Osteocyte (in vitro differentiated cells): ENCODE measurements around the gene PI4KA. TPM values are rescaled to one million over a fixed set of nuclear protein-coding genes. Genes with fewer than 3 reads are reported as not detected.
A peak's percentile ranks its signal among the peaks of the same experiment; 100 is the strongest.

Source experiments
- DNase-seq: peaks from one replicate; pipeline ENCODE4 v3.0.0; 2021; ENCODE audit warnings: mixed read lengths; ENCODE audit not compliant: unreplicated experiment; ENCODE audit errors: extremely low spot score
- H3K27ac Mint-ChIP-seq: one replicate; pipeline ENCODE4 v1.8.0; 2021; ENCODE audit warnings: mild to moderate bottlenecking, mixed read lengths; ENCODE audit not compliant: unreplicated experiment
- H3K27me3 Mint-ChIP-seq: one replicate; pipeline ENCODE4 v1.8.0; 2021; ENCODE audit warnings: mixed read lengths; ENCODE audit not compliant: unreplicated experiment
- H3K36me3 Mint-ChIP-seq: one replicate; pipeline ENCODE4 v1.8.0; 2021; ENCODE audit warnings: mixed read lengths; ENCODE audit not compliant: unreplicated experiment
- H3K4me1 Mint-ChIP-seq: one replicate; pipeline ENCODE4 v1.8.0; 2021; ENCODE audit warnings: mixed read lengths; ENCODE audit not compliant: unreplicated experiment
- H3K4me3 Mint-ChIP-seq: one replicate; pipeline ENCODE4 v1.8.0; 2021; ENCODE audit warnings: mild to moderate bottlenecking, moderate library complexity, mixed read lengths; ENCODE audit not compliant: unreplicated experiment
- H3K9me3 Mint-ChIP-seq: one replicate; pipeline ENCODE4 v1.8.0; 2021; ENCODE audit warnings: mixed read lengths; ENCODE audit not compliant: unreplicated experiment
- total RNA-seq: library from RNA; stranded (reverse); gene quantifications from 2 replicates; pipeline ENCODE4 v1.2.1, GENCODE V29; 2021
- TF ChIP-seq, protein P1 (sequence below): fragments of 200-600 bp; sonication (generic); IDR thresholded peaks from 2 replicates; pipeline ENCODE4 v1.5.0; 2021; ENCODE audit warnings: antibody characterized with exemption, mild to moderate bottlenecking, moderate library complexity

Gene PI4KA
- total RNA-seq, 1 donor from 2014 or later, result 108 TPM

DNA sequence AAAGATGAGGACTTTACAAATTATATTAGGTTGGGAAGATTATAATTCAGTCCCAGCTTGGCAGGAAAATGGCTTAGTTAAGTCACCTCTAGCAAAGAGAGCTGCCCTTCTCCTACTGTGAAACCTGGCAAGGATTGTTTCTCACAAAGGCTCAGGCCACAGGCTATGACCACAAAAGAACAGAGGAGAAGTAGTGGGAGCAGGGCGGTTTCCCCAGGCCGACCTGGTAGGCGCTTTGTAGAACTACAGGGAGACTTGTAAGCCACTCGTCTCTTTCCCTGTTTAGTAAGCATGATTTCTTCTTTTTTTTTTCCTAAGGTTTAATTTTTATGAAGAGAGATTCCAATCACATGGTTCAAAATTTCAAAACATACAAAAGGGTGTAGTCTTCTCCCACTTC is 4.8 kb upstream of the PI4KA start:
- H3K4me3 Mint-ChIP-seq, result no peak overlapping the region

DNA sequence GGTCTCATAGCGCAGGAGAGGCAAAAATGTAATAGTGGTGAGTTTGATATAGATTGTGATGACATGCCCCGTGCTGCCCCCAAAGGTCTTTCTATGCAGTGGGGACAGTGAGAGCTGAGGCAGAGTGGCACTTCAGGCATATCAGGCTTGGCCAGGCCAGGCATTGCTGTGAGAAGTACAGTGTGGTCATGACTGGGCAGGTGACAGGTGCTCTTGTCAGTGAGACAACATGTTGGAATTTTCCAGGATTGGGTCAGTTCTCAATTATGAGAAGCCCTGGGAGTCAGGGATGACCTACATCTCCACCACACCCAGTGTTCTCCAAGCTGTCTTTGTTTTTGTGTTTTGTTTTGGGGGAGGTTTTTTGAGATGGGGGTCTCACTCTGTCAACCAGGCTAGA is 3.9 kb upstream of the PI4KA start:
- H3K27ac Mint-ChIP-seq, result no peak overlapping the region
- H3K36me3 Mint-ChIP-seq, result peaks cover 12% of the 10 kb centered on the region

More for the DNA sequence above, 4.8 kb upstream of the PI4KA start:
- no peak for DNase-seq
- H3K27ac Mint-ChIP-seq, result no peak overlapping the region
- TF ChIP-seq, protein P1, sequence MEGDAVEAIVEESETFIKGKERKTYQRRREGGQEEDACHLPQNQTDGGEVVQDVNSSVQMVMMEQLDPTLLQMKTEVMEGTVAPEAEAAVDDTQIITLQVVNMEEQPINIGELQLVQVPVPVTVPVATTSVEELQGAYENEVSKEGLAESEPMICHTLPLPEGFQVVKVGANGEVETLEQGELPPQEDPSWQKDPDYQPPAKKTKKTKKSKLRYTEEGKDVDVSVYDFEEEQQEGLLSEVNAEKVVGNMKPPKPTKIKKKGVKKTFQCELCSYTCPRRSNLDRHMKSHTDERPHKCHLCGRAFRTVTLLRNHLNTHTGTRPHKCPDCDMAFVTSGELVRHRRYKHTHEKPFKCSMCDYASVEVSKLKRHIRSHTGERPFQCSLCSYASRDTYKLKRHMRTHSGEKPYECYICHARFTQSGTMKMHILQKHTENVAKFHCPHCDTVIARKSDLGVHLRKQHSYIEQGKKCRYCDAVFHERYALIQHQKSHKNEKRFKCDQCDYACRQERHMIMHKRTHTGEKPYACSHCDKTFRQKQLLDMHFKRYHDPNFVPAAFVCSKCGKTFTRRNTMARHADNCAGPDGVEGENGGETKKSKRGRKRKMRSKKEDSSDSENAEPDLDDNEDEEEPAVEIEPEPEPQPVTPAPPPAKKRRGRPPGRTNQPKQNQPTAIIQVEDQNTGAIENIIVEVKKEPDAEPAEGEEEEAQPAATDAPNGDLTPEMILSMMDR, result no peak
- no peaks in the 10 kb centered on the region for H3K9me3 Mint-ChIP-seq
- H3K4me1 Mint-ChIP-seq, result peaks cover 21% of the 10 kb centered on the region
- H3K27me3 Mint-ChIP-seq, result no peaks in the 10 kb centered on the region
- H3K36me3 Mint-ChIP-seq, result peaks cover 12% of the 10 kb centered on the region

DNA sequence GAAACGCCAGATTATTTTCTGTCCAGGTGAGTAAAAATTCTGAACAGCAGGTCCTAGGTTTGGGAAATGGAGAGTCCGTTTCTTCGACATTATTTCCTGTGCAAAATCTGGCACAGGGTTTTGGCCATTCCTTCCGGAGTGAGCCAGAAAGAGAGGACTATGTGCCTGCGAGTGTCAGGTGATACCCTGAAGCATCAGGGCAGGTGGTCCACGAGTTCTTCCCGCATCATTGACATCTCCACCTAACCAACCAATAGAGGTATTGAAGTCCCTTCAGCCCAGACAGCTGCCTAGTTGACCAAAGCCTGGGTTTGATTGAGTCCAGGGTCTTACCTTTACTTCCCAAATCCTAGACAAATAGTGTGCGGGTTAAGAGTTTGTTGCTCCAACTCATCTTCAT is 1.0 kb upstream of the PI4KA start:
- peak overlapping the region; percentile 77 for H3K4me3 Mint-ChIP-seq
- H3K4me1 Mint-ChIP-seq, result peaks cover 34% of the 10 kb centered on the region
- H3K36me3 Mint-ChIP-seq, result peaks cover 12% of the 10 kb centered on the region
- H3K27me3 Mint-ChIP-seq, result no peaks in the 10 kb centered on the region
- H3K9me3 Mint-ChIP-seq, result no peaks in the 10 kb centered on the region
- peak overlapping the region; percentile 63 for H3K27ac Mint-ChIP-seq
- TF ChIP-seq, protein P1, result no peak
- DNase-seq, result no peak

More for the DNA sequence above, 3.9 kb upstream of the PI4KA start:
- H3K9me3 Mint-ChIP-seq, result no peaks in the 10 kb centered on the region
- H3K4me3 Mint-ChIP-seq, result no peak overlapping the region
- H3K27me3 Mint-ChIP-seq, result no peaks in the 10 kb centered on the region
- DNase-seq, result no peak
- peaks cover 25% of the 10 kb centered on the region for H3K4me1 Mint-ChIP-seq
- TF ChIP-seq, protein P1, result no peak

- peaks cover 6% of the 10 kb centered on the region for H3K36me3 Mint-ChIP-seq
- peaks cover 34% of the 10 kb centered on the region for H3K4me1 Mint-ChIP-seq
- TF ChIP-seq, protein P1, result no peak
- H3K4me3 Mint-ChIP-seq, result peak overlapping the region; percentile 82
- peak overlapping the region; percentile 77 for H3K27ac Mint-ChIP-seq
- DNase-seq, result peak; percentile 95
- no peaks in the 10 kb centered on the region for H3K9me3 Mint-ChIP-seq
- H3K27me3 Mint-ChIP-seq, result no peaks in the 10 kb centered on the region
These were observed 585 bp downstream of the PI4KA start for GRCh38 chr22:20857838-20858614.

DNA sequence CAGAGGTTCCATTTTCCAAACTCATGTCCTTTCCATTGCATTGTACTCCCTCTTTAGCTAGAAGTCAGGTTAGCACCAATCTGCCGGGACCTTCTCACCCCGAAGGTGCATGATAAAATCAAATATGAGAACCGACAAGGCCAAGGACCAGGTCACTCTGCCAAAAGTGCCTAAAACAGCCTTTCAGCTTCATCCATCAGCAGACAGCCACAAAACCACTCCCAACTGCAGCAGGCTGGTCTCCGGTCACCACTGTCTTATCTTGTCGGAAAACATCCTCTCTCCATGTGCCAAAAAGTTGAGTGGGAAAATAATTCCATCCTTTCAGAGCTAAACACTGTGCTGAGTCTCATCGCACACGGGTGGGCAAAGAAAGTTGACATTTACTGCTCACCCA is 1.4 kb downstream of the PI4KA start:
- Mint-ChIP-seq H3K27me3 (no peaks in the 10 kb centered on the region), H3K4me3 (peak overlapping the region; percentile 82), H3K9me3 (no peaks in the 10 kb centered on the region), H3K36me3 (peaks cover 3% of the 10 kb centered on the region), H3K4me1 (peaks cover 36% of the 10 kb centered on the region), H3K27ac (no peak overlapping the region)
- DNase-seq, result no peak
- TF ChIP-seq, protein P1, result no peak
